Panc1 (cell line): ENCODE results near the gene PLEKHO1.

Experiments
- POLR2AphosphoS5 ChIP-seq: IDR thresholded peaks from 2 replicates; pipeline ENCODE4 v1.6.1; 2012; ENCODE audit warnings: mild to moderate bottlenecking, low read depth, low read length, moderate library complexity
- REST ChIP-seq, 2 experiments: IDR thresholded peaks; 2 replicates each; pipeline ENCODE4 v1.6.1; 2011 to 2012; ENCODE audit warnings: low read depth in 2 of 2, control low read depth in 1 of 2, low read length in 1 of 2, mild to moderate bottlenecking in 1 of 2, moderate library complexity in 1 of 2; ENCODE audit not compliant: insufficient read depth in 1 of 2
- SIN3A ChIP-seq: IDR thresholded peaks from 2 replicates; pipeline ENCODE4 v1.6.1; 2012; ENCODE audit warnings: low read depth, mild to moderate bottlenecking, low read length, moderate library complexity, borderline replicate concordance; ENCODE audit not compliant: insufficient read depth
- TCF7L2 ChIP-seq: IDR thresholded peaks from 2 replicates; pipeline ENCODE4 v1.6.1; 2011; ENCODE audit warnings: mild to moderate bottlenecking, low read depth, low read length, inconsistent platforms
- TF ChIP-seq, protein P1 (sequence below): fragments of 450-650 bp; IDR thresholded peaks from 2 replicates; pipeline ENCODE4 v1.5.1; 2017; ENCODE audit warnings: mild to moderate bottlenecking

DNA sequence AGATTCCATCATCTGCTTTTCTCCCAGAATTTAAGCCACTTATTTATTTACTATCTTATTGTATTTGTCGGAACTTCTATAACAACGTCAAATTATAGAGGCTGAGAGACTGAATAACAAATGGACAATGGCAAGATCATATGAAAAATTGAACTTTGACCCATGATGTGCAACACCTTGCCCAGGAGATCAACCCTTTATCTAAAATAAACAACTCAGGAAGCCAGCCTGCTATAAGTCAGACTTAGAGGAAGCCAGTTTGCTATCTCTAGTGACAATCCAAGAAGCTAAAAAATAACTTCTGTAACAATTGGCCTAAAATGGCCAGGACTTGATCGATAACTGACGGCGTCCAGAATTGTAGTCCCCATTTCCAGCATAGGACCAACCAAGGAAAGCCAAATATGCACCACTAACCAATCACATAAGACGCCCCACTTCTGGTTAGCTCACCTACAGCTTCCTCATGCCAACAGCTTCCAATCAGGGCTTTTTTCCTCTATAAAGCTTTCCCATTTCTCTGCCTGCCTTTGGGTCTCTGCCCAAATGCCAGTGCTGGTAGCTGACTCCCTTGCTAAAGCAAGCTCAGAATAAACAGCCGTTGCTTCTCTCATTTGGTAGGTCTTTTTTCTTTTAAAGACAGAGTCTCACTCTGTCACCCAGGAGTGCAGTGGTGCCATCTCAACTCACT is 57.7 kb downstream of the PLEKHO1 start:
- TF ChIP-seq, protein P1, sequence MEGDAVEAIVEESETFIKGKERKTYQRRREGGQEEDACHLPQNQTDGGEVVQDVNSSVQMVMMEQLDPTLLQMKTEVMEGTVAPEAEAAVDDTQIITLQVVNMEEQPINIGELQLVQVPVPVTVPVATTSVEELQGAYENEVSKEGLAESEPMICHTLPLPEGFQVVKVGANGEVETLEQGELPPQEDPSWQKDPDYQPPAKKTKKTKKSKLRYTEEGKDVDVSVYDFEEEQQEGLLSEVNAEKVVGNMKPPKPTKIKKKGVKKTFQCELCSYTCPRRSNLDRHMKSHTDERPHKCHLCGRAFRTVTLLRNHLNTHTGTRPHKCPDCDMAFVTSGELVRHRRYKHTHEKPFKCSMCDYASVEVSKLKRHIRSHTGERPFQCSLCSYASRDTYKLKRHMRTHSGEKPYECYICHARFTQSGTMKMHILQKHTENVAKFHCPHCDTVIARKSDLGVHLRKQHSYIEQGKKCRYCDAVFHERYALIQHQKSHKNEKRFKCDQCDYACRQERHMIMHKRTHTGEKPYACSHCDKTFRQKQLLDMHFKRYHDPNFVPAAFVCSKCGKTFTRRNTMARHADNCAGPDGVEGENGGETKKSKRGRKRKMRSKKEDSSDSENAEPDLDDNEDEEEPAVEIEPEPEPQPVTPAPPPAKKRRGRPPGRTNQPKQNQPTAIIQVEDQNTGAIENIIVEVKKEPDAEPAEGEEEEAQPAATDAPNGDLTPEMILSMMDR: no peak
- no peak for TF ChIP-seq POLR2AphosphoS5
- no peak for TF ChIP-seq SIN3A
- no peak for TF ChIP-seq REST (IDR thresholded peaks at IDR 0.05; ENCODE audit: insufficient read depth in 1 of 2, low read depth in 2 of 2, low read length in 1 of 2)
- no peak for TF ChIP-seq TCF7L2
